GM12878 (cell line): ENCODE data around the gene UCN2. TPM values are rescaled to one million over a fixed set of nuclear protein-coding genes. Genes with fewer than 3 reads are reported as not detected.

Experiments used
- ATAC-seq: fragments of 200-7000 bp; cut with Tn5 transposase; 3 replicates; pipeline ENCODE4 v1.9.1; 2020; ENCODE audit warnings: mild to moderate bottlenecking, moderate library complexity
- BruUV-seq: library from RNA; stranded (reverse); fragments of 400-500 nt; replicated peaks from 2 replicates; lab custom pipeline; 2021; lab: Mats Ljungman, UMichigan
- CTCF ChIA-PET: fragments of 300-600 bp; sonication (Branson Sonifier 250); formaldehyde crosslinking; extraction: SDS; loops from one replicate; lab custom pipeline; 2021; ENCODE audit warnings: inconsistent platforms; lab: Yijun Ruan, JAX
- POLR2A ChIA-PET: fragments of 350-600 bp; formaldehyde crosslinking; extraction: SDS; loops from one replicate; lab custom pipeline; 2021; ENCODE audit warnings: inconsistent platforms; lab: Charles Lee
- RAD21 ChIA-PET: fragments of 300-600 bp; sonication (Branson Sonifier 250); formaldehyde crosslinking; loops from one replicate; lab custom pipeline; 2023; ENCODE audit warnings: antibody characterized with exemption; ENCODE audit not compliant: unreplicated experiment; lab: Charles Lee
- SMC1A ChIA-PET: fragments of 300-600 bp; sonication (Branson Sonifier 250); formaldehyde crosslinking; loops from one replicate; lab custom pipeline; 2023; ENCODE audit not compliant: unreplicated experiment, uncharacterized antibody; lab: Charles Lee
- DNase-seq: peaks from one replicate; pipeline ENCODE4 v3.0.0-alpha.2; 2011; ENCODE audit warnings: low read depth, low spot score
- FAIRE-seq: peaks from 3 replicates; lab custom pipeline; 2011; peaks lifted over from hg19 to GRCh38; lab: Jason Lieb, UNC
- H2AFZ ChIP-seq: 2 replicates; pipeline ENCODE4 v1.6.0; 2011; ENCODE audit warnings: low read depth, low read length, control low read depth; ENCODE audit not compliant: control insufficient read depth
- H3K27ac ChIP-seq: 2 replicates; pipeline ENCODE4 v1.5.1; 2011; ENCODE audit warnings: control low read depth; ENCODE audit not compliant: control insufficient read depth, insufficient read depth
- H3K27me3 ChIP-seq, 2 experiments: replicated peaks in 1 of 2; 2 replicates each; pipeline versions ENCODE4 v1.6.0 to v1.6.1; 2011; ENCODE audit warnings: low read length in 1 of 2; ENCODE audit not compliant: control insufficient read depth in 2 of 2, insufficient read depth in 2 of 2
- H3K36me3 ChIP-seq, 2 experiments: 2 replicates each; pipeline ENCODE4 v1.5.1; 2011; ENCODE audit warnings: low read length in 1 of 2; ENCODE audit not compliant: control insufficient read depth in 2 of 2, insufficient read depth in 2 of 2
- H3K4me1 ChIP-seq: 2 replicates; pipeline ENCODE4 v1.6.1; 2011; ENCODE audit warnings: mild to moderate bottlenecking, low read length, moderate library complexity, mixed read lengths; ENCODE audit not compliant: control insufficient read depth, insufficient read depth
- H3K4me2 ChIP-seq: 2 replicates; pipeline ENCODE4 v1.6.0; 2011; ENCODE audit warnings: control low read depth; ENCODE audit not compliant: control insufficient read depth, insufficient read depth
- H3K4me3 ChIP-seq: fragments of 200-600 bp; sonication (generic); 2 replicates; pipeline ENCODE4 v1.5.1; 2016
- H3K79me2 ChIP-seq: 2 replicates; pipeline ENCODE4 v1.6.0; 2011; ENCODE audit warnings: low read length; ENCODE audit not compliant: control insufficient read depth, insufficient read depth
- H3K9ac ChIP-seq: 2 replicates; pipeline ENCODE4 v1.8.0; 2011; ENCODE audit warnings: low read length, control low read depth, mixed read lengths; ENCODE audit not compliant: control insufficient read depth, insufficient read depth
- H3K9me3 ChIP-seq: replicated peaks from 3 replicates; pipeline ENCODE4 v1.5.1; 2011; ENCODE audit warnings: mild to moderate bottlenecking, low read length; ENCODE audit not compliant: control insufficient read depth, insufficient read depth
- H4K20me1 ChIP-seq: 2 replicates; pipeline ENCODE4 v1.6.0; 2011; ENCODE audit not compliant: control insufficient read depth, insufficient read depth
- ETV6 ChIP-seq, 2 experiments: fragments of 450-650 bp in 1 of 2; IDR thresholded peaks in 1 of 2; conservative IDR thresholded peaks in 1 of 2; 2 replicates each; pipeline ENCODE4 v1.6.1; 2014; ENCODE audit warnings: antibody characterized with exemption in 1 of 2, borderline replicate concordance in 1 of 2, low read depth in 1 of 2, mild to moderate bottlenecking in 1 of 2, moderate library complexity in 1 of 2
- KAT2A ChIP-seq: conservative IDR thresholded peaks from 2 replicates; pipeline ENCODE4 v1.6.1; 2011; ENCODE audit warnings: low read depth, low read length; ENCODE audit not compliant: control insufficient read depth
- MYC ChIP-seq: IDR thresholded peaks from 2 replicates; pipeline ENCODE4 v1.6.1; 2011; ENCODE audit warnings: mild to moderate bottlenecking, low read length, moderate library complexity, inconsistent platforms; ENCODE audit not compliant: insufficient read depth, insufficient replicate concordance, insufficient read length, severe bottlenecking
- NFYA ChIP-seq: IDR thresholded peaks from 2 replicates; pipeline ENCODE4 v1.6.1; 2011; ENCODE audit warnings: low read depth, mild to moderate bottlenecking, low read length, improper control_type of control experiment, borderline replicate concordance
- PAX8 ChIP-seq: fragments of 450-650 bp; IDR thresholded peaks from 2 replicates; pipeline ENCODE4 v1.6.1; 2017; ENCODE audit warnings: mild to moderate bottlenecking, moderate library complexity
- TCF3 ChIP-seq: IDR thresholded peaks from 2 replicates; pipeline ENCODE4 v1.6.1; 2012; ENCODE audit warnings: low read depth, mild to moderate bottlenecking, low read length, borderline replicate concordance; ENCODE audit not compliant: insufficient read depth
- ZSCAN29 ChIP-seq: fragments of 450-650 bp; IDR thresholded peaks from 2 replicates; pipeline ENCODE4 v1.6.1; 2017; ENCODE audit warnings: mild to moderate bottlenecking, moderate library complexity
- WGBS: methylation state at CpG from one replicate; pipeline ENCODE4 v1.1.6; 2016; ENCODE audit warnings: low lambda C conversion rate; ENCODE audit not compliant: insufficient replicate concordance, insufficient coverage; ENCODE audit errors: missing lambda C conversion rate; 5-methylcytosine and 5-hydroxymethylcytosine counted together
- in situ Hi-C: fragments of 300-500 bp; cut with MboI; formaldehyde crosslinking; loops from 9 replicates; pipeline ENCODE4 v1.14.3; 2018; ENCODE audit warnings: mixed read lengths
- intact Hi-C: fragments of 100-400 bp; cut with micrococcal nuclease; formaldehyde crosslinking; loops from one replicate; pipeline ENCODE4 v1.14.2; 2022; ENCODE audit not compliant: unreplicated experiment
- polyA plus RNA-seq, 11 experiments: library from polyadenylated mRNA; depleted of rRNA in 4 of 11; unstranded in 6 of 11; stranded (reverse) in 5 of 11; fragments of >200 nt; fragmentation: Nextera tagmentation in 4 of 11; fragmentation: Illumina TruSeq in 1 of 11; extraction: Ambion mirVana in 4 of 11; extraction: Trizol in 1 of 11; gene quantifications; 1 replicate in 1 of 11; 2 replicates in 10 of 11; pipeline versions ENCODE4 v1.2.1 to v1.2.3, GENCODE V29; 2011 to 2016; ENCODE audit warnings: inconsistent platforms in 2 of 11, missing spikeins in 2 of 11, low read depth in 1 of 11
- total RNA-seq, 4 experiments: library from RNA; depleted of rRNA in 3 of 4; stranded (reverse); fragments of >200 nt in 3 of 4; fragmentation: Illumina TruSeq in 1 of 4; extraction: Trizol in 1 of 4; gene quantifications; 2 replicates each; pipeline versions ENCODE4 v1.2.1 to v1.2.3, GENCODE V29; 2013 to 2021

The UCN2 gene
- total and polyA plus RNA-seq, 10 of the 15 experiments (the other 5 are each of a cell fraction or from before 2014, with no cell fraction given) = 0.05 TPM; not detected in 9

DNA sequence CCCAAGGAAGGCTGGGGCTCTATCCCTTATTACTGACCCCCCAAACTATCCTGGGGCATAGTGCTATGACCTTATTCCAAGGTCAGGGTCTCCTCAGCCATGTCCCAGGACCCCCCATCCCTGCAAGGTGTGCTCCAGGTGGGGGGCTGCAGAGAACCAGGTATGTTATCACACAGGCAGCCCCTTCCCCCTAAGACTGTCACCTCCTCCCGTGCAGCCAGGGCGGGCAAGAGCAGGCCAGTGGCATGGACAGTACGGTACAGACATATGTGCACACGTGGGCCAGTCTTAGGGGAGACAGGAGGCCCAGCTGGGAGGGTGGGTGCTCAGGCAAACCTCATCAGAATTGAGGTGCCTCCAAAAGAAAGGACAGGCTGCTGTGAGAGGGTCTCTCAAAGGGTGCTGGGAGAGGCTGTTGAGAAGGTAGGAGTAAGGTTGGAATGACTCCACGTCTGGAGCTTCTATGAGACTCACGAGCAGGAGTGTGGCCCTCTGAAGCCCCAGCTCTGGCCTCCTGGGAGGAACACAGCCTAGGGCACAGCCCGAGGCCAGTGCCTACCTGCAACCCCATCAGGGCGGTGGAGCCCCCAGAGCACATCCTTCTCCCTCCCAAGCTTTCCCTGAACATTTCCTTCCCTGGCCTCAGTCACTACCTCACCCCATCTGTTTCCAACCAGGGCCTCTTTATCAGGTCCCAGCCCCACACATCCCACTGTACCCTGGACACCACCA lies 33.3 kb upstream of the UCN2 start:
- SMC1A ChIA-PET = no interaction called here
- no peak overlapping the region for H3K27ac ChIP-seq
- TF ChIP-seq MYC (no peak), ZSCAN29 (no peak), TCF3 (no peak), KAT2A (no peak), NFYA (no peak), ETV6 (conservative IDR thresholded peaks at IDR 0.05 in 1 of 2, IDR thresholded peaks at IDR 0.05 in 1 of 2; ENCODE audit: borderline replicate concordance in 1 of 2, low read depth in 1 of 2) (no peak), PAX8 (no peak)
- TF ChIP-seq, all 136 proteins: peak for 0
- DNase-seq = no peak
- BruUV-seq = no TSS peak
- ChIA-PET CTCF (interaction anchor here (0.6 kb wide), 1 partner anchor 127 kb away, joined by 3 read pairs; no protein-coding TSS in a partner anchor), RAD21 (interaction anchor here (1.0 kb wide), 1 partner anchor 13 kb away, joined by 3 read pairs; the partner anchor contains the start of gene UQCRC1), POLR2A (no interaction called here)
- Histone ChIP-seq H3K36me3 (peaks cover 16 to 31% of the 10 kb centered on the region in 2 experiments), H3K4me2 (no peak overlapping the region), H3K9me3 (no peaks in the 10 kb centered on the region), H3K4me1 (no peaks in the 10 kb centered on the region; the same call in 1 of the 2 replicates), H3K27me3 (peaks cover 0 to 9% of the 10 kb centered on the region in 2 experiments; a peak in 2 of 4 replicates), H3K79me2 (no peaks in the 10 kb centered on the region), H4K20me1 (no peaks in the 10 kb centered on the region), H3K4me3 (no peak overlapping the region), H2AFZ (no peak overlapping the region), H3K9ac (no peak overlapping the region)
- 74% methylated on average over 8 of the region's 8 CpGs for WGBS
- intact Hi-C loops (no loop called here), in situ Hi-C loops (no loop called here)
- FAIRE-seq = no peak
- no peak for ATAC-seq
